Loucy (cell line): ENCODE data around the gene VWF.

ENCODE experiments used
- H2AFZ ChIP-seq: fragments of 200-600 bp; sonication (generic); 2 replicates; pipeline ENCODE4 v1.6.0; 2016; ENCODE audit warnings: antibody characterized with exemption, mild to moderate bottlenecking, low read length, moderate library complexity
- H3F3A ChIP-seq: fragments of 200-600 bp; 2 replicates; pipeline ENCODE4 v1.6.0; 2016; ENCODE audit warnings: antibody characterized with exemption, low read depth, mild to moderate bottlenecking
- H3K27me3 ChIP-seq: fragments of 200-600 bp; sonication (generic); 2 replicates; pipeline ENCODE4 v1.6.1; 2014; ENCODE audit warnings: low read length, mild to moderate bottlenecking; ENCODE audit not compliant: insufficient read depth, poor library complexity, severe bottlenecking
- H3K36me3 ChIP-seq: fragments of 200-600 bp; sonication (generic); 2 replicates; pipeline ENCODE4 v1.6.1; 2016; ENCODE audit warnings: low read length; ENCODE audit not compliant: insufficient read depth
- H3K4me1 ChIP-seq: fragments of 200-600 bp; sonication (generic); 2 replicates; pipeline ENCODE4 v1.5.1; 2014; ENCODE audit warnings: low read length, mild to moderate bottlenecking; ENCODE audit not compliant: insufficient read depth, poor library complexity, severe bottlenecking
- H3K4me2 ChIP-seq: fragments of 200-600 bp; sonication (generic); 2 replicates; pipeline ENCODE4 v1.6.0; 2014; ENCODE audit warnings: antibody characterized with exemption, low read length, low read depth, mild to moderate bottlenecking; ENCODE audit not compliant: poor library complexity, severe bottlenecking
- H3K4me3 ChIP-seq: fragments of 200-600 bp; sonication (generic); 2 replicates; pipeline ENCODE4 v1.5.1; 2014; ENCODE audit warnings: low read length, mild to moderate bottlenecking, mixed read lengths; ENCODE audit not compliant: poor library complexity, severe bottlenecking
- H3K79me2 ChIP-seq: fragments of 200-600 bp; sonication (generic); 2 replicates; pipeline ENCODE4 v1.6.1; 2014; ENCODE audit warnings: low read length; ENCODE audit not compliant: insufficient read depth
- H3K9ac ChIP-seq: fragments of 200-600 bp; sonication (generic); 2 replicates; pipeline ENCODE4 v1.6.0; 2014; ENCODE audit warnings: mild to moderate bottlenecking, low read depth, low read length, moderate library complexity; ENCODE audit not compliant: poor library complexity, severe bottlenecking
- H3K9me2 ChIP-seq: fragments of 200-600 bp; sonication (generic); replicated peaks from 2 replicates; pipeline ENCODE4 v1.6.1; 2016; ENCODE audit warnings: low read depth, low read length, mixed read lengths
- H3K9me3 ChIP-seq: fragments of 200-600 bp; sonication (generic); 2 replicates; pipeline ENCODE4 v1.6.1; 2014; ENCODE audit warnings: mild to moderate bottlenecking, antibody characterized with exemption, low read length, low read depth; ENCODE audit not compliant: insufficient read depth
- H4K20me1 ChIP-seq: fragments of 200-600 bp; sonication (generic); 2 replicates; pipeline ENCODE4 v1.6.0; 2014; ENCODE audit warnings: antibody characterized with exemption, low read length, mild to moderate bottlenecking; ENCODE audit not compliant: insufficient read depth, poor library complexity, severe bottlenecking
- EZH2phosphoT487 ChIP-seq: fragments of 200-600 bp; IDR thresholded peaks from 2 replicates; pipeline ENCODE4 v1.6.1; 2018; ENCODE audit warnings: antibody characterized with exemption, mild to moderate bottlenecking, moderate library complexity, borderline replicate concordance
- TF ChIP-seq, protein P1 (sequence below): fragments of 200-600 bp; sonication (generic); conservative IDR thresholded peaks from 2 replicates; pipeline ENCODE4 v1.5.1; 2014; ENCODE audit warnings: mild to moderate bottlenecking, antibody characterized with exemption, low read length

The VWF gene

DNA sequence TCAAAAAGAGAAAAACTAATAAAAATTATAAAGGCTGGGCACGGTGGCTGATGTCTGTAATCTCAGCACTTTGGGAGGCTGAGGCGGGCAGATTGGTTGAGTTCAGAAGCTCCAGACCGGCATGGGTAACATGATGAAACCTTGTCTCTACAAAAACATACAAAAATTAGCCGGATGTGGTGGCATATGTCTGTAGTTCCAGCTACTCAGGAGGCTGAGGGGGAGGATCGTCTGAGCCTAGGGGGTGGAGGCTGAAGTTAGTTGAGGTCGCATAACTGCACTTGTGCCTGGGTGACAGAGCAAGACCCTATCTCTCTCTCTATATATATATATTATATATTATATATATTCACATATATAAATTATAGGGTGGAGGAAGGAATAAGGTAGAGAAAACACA is 146.9 kb downstream of the VWF start:
- Histone ChIP-seq H3K27me3 (no peaks in the 10 kb centered on the region), H3K9ac (no peak overlapping the region), H3K4me2 (no peak overlapping the region), H3K9me3 (no peaks in the 10 kb centered on the region), H2AFZ (no peak overlapping the region), H3K4me1 (peaks cover 13% of the 10 kb centered on the region), H3K9me2 (no peaks in the 10 kb centered on the region), H4K20me1 (no peaks in the 10 kb centered on the region), H3K36me3 (no peaks in the 10 kb centered on the region), H3K4me3 (no peak overlapping the region), H3K79me2 (no peaks in the 10 kb centered on the region), H3F3A (no peaks in the 10 kb centered on the region)
- no peak for TF ChIP-seq EZH2phosphoT487
- TF ChIP-seq, protein P1, sequence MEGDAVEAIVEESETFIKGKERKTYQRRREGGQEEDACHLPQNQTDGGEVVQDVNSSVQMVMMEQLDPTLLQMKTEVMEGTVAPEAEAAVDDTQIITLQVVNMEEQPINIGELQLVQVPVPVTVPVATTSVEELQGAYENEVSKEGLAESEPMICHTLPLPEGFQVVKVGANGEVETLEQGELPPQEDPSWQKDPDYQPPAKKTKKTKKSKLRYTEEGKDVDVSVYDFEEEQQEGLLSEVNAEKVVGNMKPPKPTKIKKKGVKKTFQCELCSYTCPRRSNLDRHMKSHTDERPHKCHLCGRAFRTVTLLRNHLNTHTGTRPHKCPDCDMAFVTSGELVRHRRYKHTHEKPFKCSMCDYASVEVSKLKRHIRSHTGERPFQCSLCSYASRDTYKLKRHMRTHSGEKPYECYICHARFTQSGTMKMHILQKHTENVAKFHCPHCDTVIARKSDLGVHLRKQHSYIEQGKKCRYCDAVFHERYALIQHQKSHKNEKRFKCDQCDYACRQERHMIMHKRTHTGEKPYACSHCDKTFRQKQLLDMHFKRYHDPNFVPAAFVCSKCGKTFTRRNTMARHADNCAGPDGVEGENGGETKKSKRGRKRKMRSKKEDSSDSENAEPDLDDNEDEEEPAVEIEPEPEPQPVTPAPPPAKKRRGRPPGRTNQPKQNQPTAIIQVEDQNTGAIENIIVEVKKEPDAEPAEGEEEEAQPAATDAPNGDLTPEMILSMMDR, result no peak

DNA sequence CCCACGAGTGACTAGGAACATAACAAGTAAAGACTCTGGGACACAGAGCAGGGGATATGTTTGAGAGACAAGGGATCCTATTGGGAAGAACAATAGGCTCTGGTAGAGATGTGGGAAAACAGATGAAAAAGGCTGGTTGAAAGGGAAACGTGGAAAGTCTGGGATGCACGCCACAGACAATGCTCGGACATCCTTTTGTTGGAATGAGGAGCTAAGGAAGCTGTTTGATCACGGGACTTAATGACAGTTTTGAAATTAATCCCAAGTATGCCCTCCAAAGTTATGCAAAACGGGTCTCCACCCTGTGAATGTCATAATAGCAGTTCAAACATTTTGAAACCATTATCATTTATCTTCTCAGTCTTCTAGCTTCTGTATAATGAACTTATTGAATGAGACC is 147.8 kb downstream of the VWF start:
- H4K20me1 ChIP-seq, result no peaks in the 10 kb centered on the region
- H3K4me2 ChIP-seq, result no peak overlapping the region
- H3F3A ChIP-seq, result no peaks in the 10 kb centered on the region
- no peak for TF ChIP-seq EZH2phosphoT487
- TF ChIP-seq, protein P1, result no peak
- H3K9me3 ChIP-seq, result no peaks in the 10 kb centered on the region
- no peak overlapping the region for H2AFZ ChIP-seq
- H3K9ac ChIP-seq, result no peak overlapping the region
- H3K79me2 ChIP-seq, result no peaks in the 10 kb centered on the region
- peaks cover 13% of the 10 kb centered on the region for H3K4me1 ChIP-seq
- no peaks in the 10 kb centered on the region for H3K9me2 ChIP-seq
- H3K36me3 ChIP-seq, result no peaks in the 10 kb centered on the region
- H3K27me3 ChIP-seq, result no peaks in the 10 kb centered on the region
- no peak overlapping the region for H3K4me3 ChIP-seq

DNA sequence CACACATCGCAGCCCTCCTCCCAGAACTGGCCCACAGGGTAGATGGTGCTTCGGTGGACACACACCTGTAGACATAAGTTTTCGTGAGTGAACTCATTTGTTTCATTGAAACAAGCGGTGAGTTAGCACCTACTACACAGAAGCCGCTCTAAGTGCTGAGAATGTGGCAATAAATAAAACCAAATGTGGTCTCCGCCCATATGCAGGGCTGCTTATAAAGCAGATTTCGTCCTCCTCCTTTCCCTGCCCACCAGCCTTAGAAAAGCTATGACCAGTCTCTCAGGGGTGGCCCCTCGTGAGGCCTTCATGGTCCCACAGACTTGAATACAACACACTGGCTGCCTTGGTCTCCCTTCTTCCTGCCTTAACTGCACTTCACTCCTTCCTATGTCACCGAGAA is 148.3 kb downstream of the VWF start:
- Histone ChIP-seq H3K9me3 (no peaks in the 10 kb centered on the region), H3F3A (no peaks in the 10 kb centered on the region), H3K9me2 (no peaks in the 10 kb centered on the region), H2AFZ (no peak overlapping the region), H3K79me2 (no peaks in the 10 kb centered on the region), H3K4me2 (no peak overlapping the region), H3K27me3 (no peaks in the 10 kb centered on the region), H3K9ac (no peak overlapping the region), H3K4me1 (peaks cover 13% of the 10 kb centered on the region), H4K20me1 (no peaks in the 10 kb centered on the region), H3K36me3 (no peaks in the 10 kb centered on the region), H3K4me3 (no peak overlapping the region)
- TF ChIP-seq, protein P1, result no peak
- TF ChIP-seq EZH2phosphoT487, result no peak
